Endothelial cell of umbilical vein (primary cell): ENCODE results near the gene DSG4.

ENCODE experiments used
- CTCF ChIP-seq, 2 donors: IDR thresholded peaks; 1 replicate in 1 of 2; 2 replicates in 1 of 2; pipeline ENCODE4 v1.5.1; 2011; ENCODE audit warnings: low read length in 2 of 2, mild to moderate bottlenecking in 2 of 2, moderate library complexity in 2 of 2, control low read depth in 1 of 2, inconsistent platforms in 1 of 2, low read depth in 1 of 2; ENCODE audit not compliant: insufficient read depth in 1 of 2; ENCODE audit errors: extremely low read depth in 1 of 2
- EZH2 ChIP-seq: IDR thresholded peaks from 2 replicates; pipeline ENCODE4 v1.6.1; 2012; ENCODE audit warnings: borderline replicate concordance, low read depth, mild to moderate bottlenecking, moderate library complexity, low read length, inconsistent platforms; ENCODE audit not compliant: severe bottlenecking
- FOS ChIP-seq: IDR thresholded peaks from 2 replicates; pipeline ENCODE4 v1.6.1; 2011; ENCODE audit warnings: mild to moderate bottlenecking, low read length, moderate library complexity, borderline replicate concordance; ENCODE audit not compliant: insufficient read depth
- GATA2 ChIP-seq: IDR thresholded peaks from 2 replicates; pipeline ENCODE4 v1.7.0; 2011; ENCODE audit warnings: low read depth, mild to moderate bottlenecking, moderate library complexity, mixed read lengths, low read length; ENCODE audit not compliant: insufficient read length, insufficient read depth
- JUN ChIP-seq: IDR thresholded peaks from 2 replicates; pipeline ENCODE4 v1.6.1; 2011; ENCODE audit warnings: borderline replicate concordance, low read depth; ENCODE audit not compliant: insufficient read length, insufficient read depth
- MAX ChIP-seq: IDR thresholded peaks from 2 replicates; pipeline ENCODE4 v1.6.1; 2011; ENCODE audit not compliant: insufficient read depth, insufficient read length
- MYC ChIP-seq: IDR thresholded peaks from one replicate; pipeline ENCODE4 v1.6.1; 2011; ENCODE audit warnings: mild to moderate bottlenecking, low read depth, low read length
- POLR2A ChIP-seq: IDR thresholded peaks from 2 replicates; pipeline ENCODE4 v1.6.1; 2012; ENCODE audit warnings: low read depth, mild to moderate bottlenecking, control low read depth, low read length
- POLR2AphosphoS5 ChIP-seq: IDR thresholded peaks from 2 replicates; pipeline ENCODE4 v1.6.1; 2012; ENCODE audit warnings: low read depth, mild to moderate bottlenecking, control low read depth, low read length, moderate library complexity; ENCODE audit not compliant: insufficient read depth

GRCh38 chr18:31429623-31430022 is 53.0 kb downstream of the DSG4 start:
- TF ChIP-seq CTCF (IDR thresholded peaks at IDR 0.05; ENCODE audit: extremely low read depth in 1 of 2, insufficient read depth in 1 of 2, low read depth in 1 of 2, low read length in 2 of 2): no peak
- TF ChIP-seq MYC: no peak
- no peak for TF ChIP-seq POLR2AphosphoS5
- TF ChIP-seq FOS: no peak
- TF ChIP-seq POLR2A: no peak
- TF ChIP-seq EZH2: no peak
- TF ChIP-seq JUN: no peak
- no peak for TF ChIP-seq MAX
- no peak for TF ChIP-seq GATA2
